ENCODE data around the gene ALLC. TPM values are rescaled to one million over a fixed set of nuclear protein-coding genes. Genes with fewer than 3 reads are reported as not detected.
"Not testable (repeated sequence)": the region's sequence is repeated elsewhere in the genome, so short reads cannot be mapped to it uniquely, and the experiment has no call there.

The ALLC gene
- not detected in 2 replicates for total RNA-seq

- no peak for DNase-seq (ENCODE audit: low read depth)
- TF ChIP-seq CTCF (conservative IDR thresholded peaks at IDR 0.05; ENCODE audit: low read depth, low read length), result no peak
- H3K4me3 ChIP-seq (ENCODE audit: low read depth, low read length), result no peak within 1 kb of the TSS
Observed at GRCh38 chr2:3657881-3658280, at the start of gene ALLC. Gene ALLC (plus strand): TSS chr2:3658200. CDS start chr2:3671158, 12,958 bp downstream.

DNA sequence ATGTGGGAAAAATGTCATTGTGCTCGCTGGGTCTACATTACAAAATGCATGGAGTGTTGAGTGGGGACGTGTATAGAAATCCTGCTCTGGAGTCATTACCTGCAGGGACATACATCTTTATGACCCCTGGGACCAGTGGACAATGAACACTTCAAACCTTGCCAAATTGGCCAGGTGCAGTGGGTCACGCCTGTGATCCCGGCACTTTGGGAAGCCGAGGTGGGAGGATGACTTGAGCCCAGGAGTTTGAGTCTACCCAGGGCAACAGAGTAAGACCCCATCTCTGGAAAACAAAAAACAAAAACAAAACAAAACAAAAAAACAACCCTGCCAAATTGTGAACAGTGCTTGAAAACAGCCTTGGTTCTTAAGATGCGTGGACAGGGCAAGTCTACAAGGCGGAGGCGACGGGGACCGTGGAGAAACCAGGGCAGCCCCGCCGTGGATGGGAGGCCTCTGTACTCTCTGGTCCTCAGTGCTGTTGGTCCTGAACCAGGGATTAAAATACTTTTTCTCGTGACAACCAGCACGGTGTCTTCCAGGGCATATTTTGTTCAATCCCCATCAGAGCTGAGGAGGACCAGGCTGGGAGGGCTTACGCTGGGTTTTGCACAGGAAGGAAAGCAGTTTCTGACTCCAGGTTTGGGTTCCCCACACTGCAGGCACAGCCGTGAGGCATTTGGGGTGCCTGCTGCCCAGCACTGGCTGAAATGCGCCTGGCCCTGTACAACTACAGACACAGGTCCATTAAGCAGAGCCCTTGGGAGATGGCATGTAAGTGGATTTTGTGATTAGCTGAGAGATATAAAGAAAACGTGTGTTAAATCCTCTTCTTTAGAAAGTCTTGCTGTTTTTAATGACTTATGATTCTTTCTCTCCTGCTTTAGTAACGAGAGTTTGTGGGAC, 49.4 kb upstream of the ALLC start:
- no peak for DNase-seq (ENCODE audit: low read depth)
- TF ChIP-seq CTCF (conservative IDR thresholded peaks at IDR 0.05; ENCODE audit: low read depth, low read length), result no peak
- H3K4me3 ChIP-seq (ENCODE audit: low read depth, low read length), result no peak overlapping the region

- not testable (repeated sequence) for H3K4me3 ChIP-seq (ENCODE audit: low read depth, low read length); DNase-seq (ENCODE audit: low read depth)
Observed at GRCh38 chr2:3609279-3609673, 48.7 kb upstream of the ALLC start.

DNA sequence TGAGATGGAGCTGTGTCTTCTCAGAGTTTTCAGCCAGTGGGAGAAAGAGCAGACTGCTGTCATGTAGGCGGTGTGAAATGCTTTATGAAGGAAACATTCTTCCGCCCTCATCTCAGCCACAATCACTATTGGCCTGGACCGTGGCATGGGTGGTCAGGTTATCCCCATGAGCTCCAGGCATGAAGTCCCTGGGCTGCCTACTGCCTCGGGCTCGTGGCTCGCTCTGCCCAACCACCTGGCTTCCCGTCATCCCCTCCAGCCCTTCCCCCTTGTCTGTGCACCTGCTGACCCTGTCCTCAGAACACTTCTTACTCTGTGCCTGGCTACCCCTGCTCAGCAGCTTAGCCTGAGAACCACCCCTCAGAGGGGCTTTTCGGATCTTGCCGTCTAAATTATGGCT, 47.6 kb upstream of the ALLC start:
- no peak overlapping the region for H3K4me3 ChIP-seq (ENCODE audit: low read depth, low read length)
- no peak for TF ChIP-seq CTCF (conservative IDR thresholded peaks at IDR 0.05; ENCODE audit: low read depth, low read length)
- no peak for DNase-seq (ENCODE audit: low read depth)

GRCh38 chr2:3610881-3611505, 47.0 kb upstream of the ALLC start:
- no peak for TF ChIP-seq CTCF (conservative IDR thresholded peaks at IDR 0.05; ENCODE audit: low read depth, low read length)
- DNase-seq (ENCODE audit: low read depth), result no peak

DNA sequence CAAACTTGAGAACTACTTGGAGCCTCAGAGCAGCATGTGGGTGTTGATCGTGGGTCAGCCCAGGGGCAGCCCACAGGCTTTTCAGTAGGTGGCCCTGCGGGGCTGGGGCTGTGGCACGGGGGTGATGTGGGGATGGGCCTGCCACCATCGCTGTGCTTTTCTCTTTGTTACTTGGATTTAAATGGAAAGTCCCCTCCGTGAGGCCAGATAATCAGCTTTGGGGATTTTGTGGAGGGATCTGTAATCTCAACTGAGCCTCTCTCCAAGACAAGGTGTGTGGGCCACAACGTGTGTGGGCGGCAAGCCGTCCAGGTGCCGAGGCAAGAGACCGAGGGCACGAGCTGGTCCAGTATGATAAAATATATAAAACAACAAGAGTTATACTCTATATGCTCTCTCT, 46.4 kb upstream of the ALLC start:
- no peak for TF ChIP-seq CTCF (conservative IDR thresholded peaks at IDR 0.05; ENCODE audit: low read depth, low read length)
- DNase-seq (ENCODE audit: low read depth), result no peak
- no peak overlapping the region for H3K4me3 ChIP-seq (ENCODE audit: low read depth, low read length)

More at GRCh38 chr2:3610881-3611505, 47.0 kb upstream of the ALLC start:
- H3K4me3 ChIP-seq (ENCODE audit: low read depth, low read length), result no peak overlapping the region

- TF ChIP-seq CTCF (conservative IDR thresholded peaks at IDR 0.05; ENCODE audit: low read depth, low read length), result no peak
- no peak for DNase-seq (ENCODE audit: low read depth)
- H3K4me3 ChIP-seq (ENCODE audit: low read depth, low read length), result no peak overlapping the region
Observed at GRCh38 chr2:3612639-3613523, 45.1 kb upstream of the ALLC start.
